Progenitor cell of endocrine pancreas (in vitro differentiated cells): ENCODE measurements around the gene TET3. TPM values are rescaled to one million over a fixed set of nuclear protein-coding genes. Genes with fewer than 3 reads are reported as not detected.

Experiments
- DNase-seq: peaks from one replicate; pipeline ENCODE4 v3.0.0; 2021; ENCODE audit warnings: low spot score; ENCODE audit not compliant: unreplicated experiment
- H3K27ac Mint-ChIP-seq: 2 replicates; pipeline ENCODE4 v1.8.0; 2021; ENCODE audit warnings: mild to moderate bottlenecking, moderate library complexity, mixed read lengths
- H3K27me3 Mint-ChIP-seq: 2 replicates; pipeline ENCODE4 v1.8.0; 2021; ENCODE audit warnings: mixed read lengths
- H3K36me3 Mint-ChIP-seq: 2 replicates; pipeline ENCODE4 v1.8.0; 2022; ENCODE audit warnings: mixed read lengths; ENCODE audit not compliant: insufficient read depth
- H3K4me1 Mint-ChIP-seq: 2 replicates; pipeline ENCODE4 v1.8.0; 2021; ENCODE audit warnings: low read depth, mixed read lengths
- H3K4me3 Mint-ChIP-seq: 2 replicates; pipeline ENCODE4 v1.8.0; 2021; ENCODE audit warnings: low read depth, mild to moderate bottlenecking, moderate library complexity, mixed read lengths
- H3K9me3 Mint-ChIP-seq: 2 replicates; pipeline ENCODE4 v1.8.0; 2021; ENCODE audit warnings: low read depth, mixed read lengths
- total RNA-seq: library from RNA; stranded (reverse); gene quantifications from 2 replicates; pipeline ENCODE4 v1.2.1, GENCODE V29; 2021
- TF ChIP-seq, protein P1 (sequence below): fragments of 200-600 bp; sonication (generic); IDR thresholded peaks from one replicate; pipeline ENCODE4 v1.5.0; 2021; ENCODE audit warnings: antibody characterized with exemption, mild to moderate bottlenecking; ENCODE audit not compliant: unreplicated experiment

Gene TET3
- total RNA-seq, 1 donor from 2014 or later, result 40.7 TPM

DNA sequence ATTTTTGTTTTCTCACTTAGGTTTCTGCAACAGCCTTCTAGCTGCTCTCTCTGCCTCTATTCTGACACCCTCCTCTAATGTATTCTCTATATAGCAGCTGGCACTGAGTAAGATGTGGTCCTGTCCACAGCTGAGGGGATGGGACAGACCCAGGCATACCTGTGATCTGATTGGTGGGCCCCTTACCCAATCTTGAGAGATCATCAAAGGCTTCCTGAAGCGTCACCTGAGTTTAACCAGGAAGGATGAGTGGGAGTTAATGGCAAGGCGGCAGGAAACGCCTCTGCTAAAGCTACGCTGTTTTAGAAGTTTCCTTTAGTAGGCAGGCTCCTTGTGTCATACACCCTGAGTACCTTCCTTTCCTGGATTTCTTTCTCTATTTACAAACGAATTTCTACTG lies 5.7 kb upstream of the TET3 start:
- Mint-ChIP-seq H3K9me3 (no peaks in the 10 kb centered on the region), H3K4me1 (peaks cover 41% of the 10 kb centered on the region), H3K27me3 (peaks cover 43% of the 10 kb centered on the region), H3K4me3 (no peak overlapping the region), H3K27ac (no peak overlapping the region), H3K36me3 (no peaks in the 10 kb centered on the region)
- TF ChIP-seq, protein P1, sequence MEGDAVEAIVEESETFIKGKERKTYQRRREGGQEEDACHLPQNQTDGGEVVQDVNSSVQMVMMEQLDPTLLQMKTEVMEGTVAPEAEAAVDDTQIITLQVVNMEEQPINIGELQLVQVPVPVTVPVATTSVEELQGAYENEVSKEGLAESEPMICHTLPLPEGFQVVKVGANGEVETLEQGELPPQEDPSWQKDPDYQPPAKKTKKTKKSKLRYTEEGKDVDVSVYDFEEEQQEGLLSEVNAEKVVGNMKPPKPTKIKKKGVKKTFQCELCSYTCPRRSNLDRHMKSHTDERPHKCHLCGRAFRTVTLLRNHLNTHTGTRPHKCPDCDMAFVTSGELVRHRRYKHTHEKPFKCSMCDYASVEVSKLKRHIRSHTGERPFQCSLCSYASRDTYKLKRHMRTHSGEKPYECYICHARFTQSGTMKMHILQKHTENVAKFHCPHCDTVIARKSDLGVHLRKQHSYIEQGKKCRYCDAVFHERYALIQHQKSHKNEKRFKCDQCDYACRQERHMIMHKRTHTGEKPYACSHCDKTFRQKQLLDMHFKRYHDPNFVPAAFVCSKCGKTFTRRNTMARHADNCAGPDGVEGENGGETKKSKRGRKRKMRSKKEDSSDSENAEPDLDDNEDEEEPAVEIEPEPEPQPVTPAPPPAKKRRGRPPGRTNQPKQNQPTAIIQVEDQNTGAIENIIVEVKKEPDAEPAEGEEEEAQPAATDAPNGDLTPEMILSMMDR, result no peak
- no peak for DNase-seq

DNA sequence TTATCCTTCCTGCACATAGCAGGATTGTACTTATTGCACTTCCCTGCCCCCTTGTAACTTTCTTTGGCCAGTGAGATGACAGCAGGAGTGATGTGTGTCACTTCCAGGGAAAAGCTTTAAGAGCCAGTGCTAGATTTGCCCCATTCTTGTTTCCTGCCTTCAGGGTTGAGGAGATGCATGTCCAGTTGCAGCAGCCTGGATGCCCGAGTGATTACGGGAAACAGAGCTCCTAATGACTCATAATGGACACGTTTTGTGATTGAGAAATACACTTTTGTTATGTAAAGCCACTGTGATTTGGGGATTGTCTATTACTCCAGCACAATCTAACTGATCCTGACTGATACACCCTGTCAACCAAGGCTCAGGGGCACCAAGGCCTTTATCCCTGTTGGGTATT lies 5.0 kb upstream of the TET3 start:
- no peak for DNase-seq
- H3K4me1 Mint-ChIP-seq, result peaks cover 41% of the 10 kb centered on the region
- H3K9me3 Mint-ChIP-seq, result no peaks in the 10 kb centered on the region
- H3K27me3 Mint-ChIP-seq, result peaks cover 43% of the 10 kb centered on the region
- no peaks in the 10 kb centered on the region for H3K36me3 Mint-ChIP-seq
- TF ChIP-seq, protein P1, result no peak
- H3K27ac Mint-ChIP-seq, result no peak overlapping the region
- no peak overlapping the region for H3K4me3 Mint-ChIP-seq

DNA sequence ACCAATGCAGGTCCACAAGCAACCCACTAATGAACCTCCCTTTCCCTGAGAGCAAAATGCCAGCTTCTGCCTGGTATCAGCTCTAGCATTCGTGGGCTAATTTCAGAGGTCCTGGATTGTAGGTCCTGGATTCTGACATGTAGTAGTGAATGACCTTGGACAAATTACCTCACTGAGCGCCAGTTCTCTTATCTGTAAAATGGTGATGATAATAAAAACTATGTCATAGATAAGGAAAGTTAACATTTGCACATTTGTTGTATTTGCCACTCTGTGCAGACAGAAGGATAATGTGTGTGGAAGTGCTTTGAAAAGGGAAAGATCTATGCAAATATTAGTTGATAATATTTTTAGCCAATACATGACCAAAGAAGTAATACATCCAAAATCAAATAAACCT lies 4.1 kb upstream of the TET3 start:
- peaks cover 43% of the 10 kb centered on the region for H3K27me3 Mint-ChIP-seq
- no peak overlapping the region for H3K27ac Mint-ChIP-seq
- no peaks in the 10 kb centered on the region for H3K36me3 Mint-ChIP-seq
- no peaks in the 10 kb centered on the region for H3K9me3 Mint-ChIP-seq
- TF ChIP-seq, protein P1, result no peak
- peak overlapping the region; percentile 63 for H3K4me3 Mint-ChIP-seq
- DNase-seq, result no peak
- peaks cover 41% of the 10 kb centered on the region for H3K4me1 Mint-ChIP-seq

DNA sequence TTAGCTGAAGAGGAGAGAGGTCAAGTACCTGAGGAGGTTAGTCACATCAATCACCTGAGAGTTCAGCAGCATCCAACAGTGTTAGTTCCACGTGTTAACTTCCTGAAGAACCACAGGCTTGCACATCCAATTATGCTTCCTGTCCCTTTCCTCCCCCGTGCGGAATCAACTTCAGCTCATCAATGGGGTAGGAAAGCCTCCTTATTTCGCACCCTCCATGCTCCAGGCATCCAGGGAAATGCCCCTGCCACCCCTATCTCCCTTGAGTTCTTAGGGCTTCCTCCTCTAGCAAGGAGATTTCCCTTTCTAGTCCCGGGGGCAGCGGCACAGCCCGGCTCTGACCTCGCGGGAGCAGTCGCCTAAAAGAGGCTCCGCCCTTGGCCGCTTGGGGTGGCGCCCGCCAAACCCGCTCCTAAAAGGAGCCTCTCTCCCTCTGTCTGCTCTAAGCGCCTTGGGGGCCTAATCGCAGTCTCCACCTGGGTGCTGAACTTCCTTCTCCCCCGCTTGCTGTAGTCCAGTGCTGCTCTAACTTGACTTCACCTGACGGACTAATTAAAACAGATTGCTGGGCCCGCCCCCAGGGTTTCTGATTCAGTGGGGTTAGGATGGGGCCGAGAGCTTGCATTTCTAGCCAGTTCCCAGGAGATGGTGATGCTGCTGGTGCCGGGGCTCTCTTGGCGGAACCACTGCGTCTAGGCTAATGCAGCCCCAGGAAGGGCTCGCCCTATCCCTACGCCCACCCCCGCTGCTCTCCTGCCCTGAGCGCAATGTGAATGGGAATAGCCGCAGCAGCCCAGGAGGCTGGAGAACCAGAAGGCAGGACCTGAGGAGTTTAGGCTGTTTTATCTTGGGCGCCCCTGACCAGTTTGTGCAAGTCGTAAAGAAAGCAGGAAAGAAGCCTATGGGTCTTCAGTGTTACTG lies 3.4 kb upstream of the TET3 start:
- no peak for DNase-seq
- Mint-ChIP-seq H3K9me3 (no peaks in the 10 kb centered on the region), H3K4me3 (peak overlapping the region; percentile 63), H3K36me3 (no peaks in the 10 kb centered on the region), H3K27me3 (peaks cover 42% of the 10 kb centered on the region), H3K27ac (peak overlapping the region; percentile 76), H3K4me1 (peaks cover 45% of the 10 kb centered on the region)
- TF ChIP-seq, protein P1, result no peak

DNA sequence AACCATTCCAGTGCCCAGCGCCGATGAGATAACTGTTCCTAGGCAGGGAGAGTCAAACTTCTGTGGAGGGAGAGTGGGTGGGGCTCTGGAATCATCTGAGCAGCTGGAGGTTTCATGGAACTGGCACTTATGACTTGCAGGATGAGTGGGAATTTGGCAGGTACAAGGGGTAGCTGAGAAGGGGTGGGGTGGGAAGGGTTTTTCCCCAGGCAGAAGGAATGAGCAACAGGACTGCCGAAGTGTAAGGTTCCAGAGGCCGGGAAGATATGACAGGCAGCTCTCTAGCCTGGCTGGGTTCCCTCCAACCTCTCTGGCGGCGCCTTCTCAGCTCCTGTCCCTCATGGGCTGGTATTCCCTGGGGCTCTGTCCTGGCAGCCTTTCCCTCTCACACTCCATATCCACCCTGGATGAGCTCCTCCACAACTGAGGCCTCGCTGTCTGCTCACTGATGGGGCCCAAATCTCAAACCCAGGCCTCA lies 2.5 kb upstream of the TET3 start:
- Mint-ChIP-seq H3K4me3 (peak overlapping the region; percentile 63), H3K36me3 (peaks cover 4% of the 10 kb centered on the region), H3K4me1 (peaks cover 51% of the 10 kb centered on the region), H3K27me3 (peaks cover 34% of the 10 kb centered on the region), H3K9me3 (no peaks in the 10 kb centered on the region), H3K27ac (peak overlapping the region; percentile 50)
- TF ChIP-seq, protein P1, result no peak
- no peak for DNase-seq
